SK-N-SH treated with all-trans-retinoic acid at 6 μM for 48 hours (cell line): Measurements from ENCODE around the gene CAST.
A peak's percentile ranks its signal among the peaks of the same experiment; 100 is the strongest.

ENCODE experiments used
- ATAC-seq: fragments of 200-7000 bp; cut with Tn5 transposase; 3 replicates; pipeline ENCODE4 v1.9.1; 2020; ENCODE audit warnings: mild to moderate bottlenecking, moderate library complexity
- ARNTL ChIP-seq: fragments of 450-650 bp; formaldehyde crosslinking; IDR thresholded peaks from 2 replicates; pipeline ENCODE4 v1.5.0; 2020; ENCODE audit warnings: low read depth, mild to moderate bottlenecking, moderate library complexity, borderline replicate concordance
- CSDC2 ChIP-seq: fragments of 250-450 bp; sonication (Bioruptor Pico); IDR thresholded peaks from 2 replicates; pipeline ENCODE4 v1.5.0; 2020; ENCODE audit warnings: mild to moderate bottlenecking, moderate library complexity
- ESRRG ChIP-seq: fragments of 250-450 bp; sonication (Bioruptor Pico); IDR thresholded peaks from 2 replicates; pipeline ENCODE4 v1.6.1; 2021; ENCODE audit warnings: mild to moderate bottlenecking
- GLIS3 ChIP-seq: fragments of 250-450 bp; sonication (Bioruptor Pico); IDR thresholded peaks from 2 replicates; pipeline ENCODE4 v1.5.0; 2020; ENCODE audit warnings: mild to moderate bottlenecking, moderate library complexity
- ISL1 ChIP-seq: fragments of 250-450 bp; sonication (Bioruptor Pico); IDR thresholded peaks from 2 replicates; pipeline ENCODE4 v2.1.2; 2022; ENCODE audit warnings: mild to moderate bottlenecking, moderate library complexity
- OSR1 ChIP-seq: fragments of 250-450 bp; sonication (Bioruptor Pico); IDR thresholded peaks from 2 replicates; pipeline ENCODE4 v1.8.0; 2022; ENCODE audit warnings: moderate library complexity, mild to moderate bottlenecking, inconsistent platforms
- PPARA ChIP-seq: fragments of 250-450 bp; sonication (Bioruptor Pico); IDR thresholded peaks from 2 replicates; pipeline ENCODE4 v1.5.0; 2020; ENCODE audit warnings: mild to moderate bottlenecking, borderline replicate concordance
- RARB ChIP-seq: fragments of 250-450 bp; sonication (Bioruptor Pico); IDR thresholded peaks from 2 replicates; pipeline ENCODE4 v1.8.0; 2021; ENCODE audit warnings: mild to moderate bottlenecking, moderate library complexity
- SNAI2 ChIP-seq: fragments of 250-450 bp; sonication (Bioruptor Pico); IDR thresholded peaks from 2 replicates; pipeline ENCODE4 v1.5.0; 2020; ENCODE audit warnings: mild to moderate bottlenecking, moderate library complexity
- TOX ChIP-seq: fragments of 250-450 bp; sonication (Bioruptor Pico); IDR thresholded peaks from 2 replicates; pipeline ENCODE4 v1.8.0; 2021; ENCODE audit warnings: mild to moderate bottlenecking, moderate library complexity, borderline replicate concordance
- ZC3H10 ChIP-seq: fragments of 250-450 bp; sonication (Bioruptor Pico); IDR thresholded peaks from 2 replicates; pipeline ENCODE4 v1.5.1; 2021; ENCODE audit warnings: mild to moderate bottlenecking, moderate library complexity
- ZFP3 ChIP-seq: fragments of 250-450 bp; sonication (Bioruptor Pico); IDR thresholded peaks from 2 replicates; pipeline ENCODE4 v1.5.0; 2020; ENCODE audit warnings: mild to moderate bottlenecking, moderate library complexity
- ZFP30 ChIP-seq: fragments of 450-650 bp; formaldehyde crosslinking; IDR thresholded peaks from 2 replicates; pipeline ENCODE4 v1.5.0; 2022; ENCODE audit warnings: mild to moderate bottlenecking, moderate library complexity
- ZNF565 ChIP-seq: fragments of 450-650 bp; formaldehyde crosslinking; conservative IDR thresholded peaks from 2 replicates; pipeline ENCODE4 v1.5.0; 2020; ENCODE audit warnings: low read depth, mild to moderate bottlenecking, moderate library complexity
- ZNF70 ChIP-seq: fragments of 450-650 bp; formaldehyde crosslinking; IDR thresholded peaks from 2 replicates; pipeline ENCODE4 v1.5.0; 2020; ENCODE audit warnings: mild to moderate bottlenecking, moderate library complexity
- ZNF8 ChIP-seq: fragments of 450-650 bp; formaldehyde crosslinking; IDR thresholded peaks from 2 replicates; pipeline ENCODE4 v1.5.0; 2020; ENCODE audit warnings: mild to moderate bottlenecking, moderate library complexity
- TF ChIP-seq, protein P1 (sequence below): fragments of 250-450 bp; sonication (Bioruptor Pico); IDR thresholded peaks from 2 replicates; pipeline ENCODE4 v1.5.0; 2020; ENCODE audit warnings: mild to moderate bottlenecking, moderate library complexity
- TF ChIP-seq, protein P2 (sequence below): fragments of 250-450 bp; sonication (Bioruptor Pico); IDR thresholded peaks from 2 replicates; pipeline ENCODE4 v1.8.0; 2020; ENCODE audit warnings: mild to moderate bottlenecking, moderate library complexity, borderline replicate concordance
- TF ChIP-seq, protein P3 (sequence below): fragments of 250-450 bp; sonication (Bioruptor Pico); IDR thresholded peaks from 2 replicates; pipeline ENCODE4 v1.5.1; 2020; ENCODE audit warnings: low read depth, mild to moderate bottlenecking, moderate library complexity
- TF ChIP-seq, protein P4 (sequence below): fragments of 250-450 bp; sonication (Bioruptor Pico); IDR thresholded peaks from 2 replicates; pipeline ENCODE4 v1.8.0; 2021; ENCODE audit warnings: low read depth, mild to moderate bottlenecking, moderate library complexity, borderline replicate concordance
- TF ChIP-seq, protein P5 (sequence below): fragments of 250-450 bp; sonication (Bioruptor Pico); IDR thresholded peaks from 2 replicates; pipeline ENCODE4 v1.5.1; 2021; ENCODE audit warnings: mild to moderate bottlenecking, moderate library complexity

Gene CAST

DNA sequence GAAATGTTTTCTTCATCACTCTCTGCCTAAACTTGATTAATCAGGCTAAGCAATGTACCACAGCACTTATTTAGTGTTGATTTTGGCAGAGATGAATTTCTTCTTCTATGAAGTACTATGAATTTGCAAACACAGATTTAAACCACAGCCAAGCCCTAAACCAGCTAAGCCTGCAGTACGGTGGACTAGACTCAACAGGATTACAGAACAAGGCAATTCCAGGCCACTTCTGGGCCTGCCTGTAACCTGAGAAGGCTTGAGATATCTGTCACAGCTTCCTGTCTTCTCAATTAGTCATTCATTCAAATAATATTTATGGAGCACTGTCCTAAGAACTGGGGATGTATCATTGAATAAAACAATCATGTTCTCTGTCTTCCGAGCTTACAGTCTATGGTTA is 32.4 kb upstream of the CAST start:
- ATAC-seq = peak; percentile 94
- TF ChIP-seq ZC3H10 = peak; percentile 33; the same call in 1 of the 2 replicates
- TF ChIP-seq OSR1 = no peak
- TF ChIP-seq ISL1 (CRISPR knock-in tag) = peak; percentile 31; the same call in 1 of the 2 replicates

DNA sequence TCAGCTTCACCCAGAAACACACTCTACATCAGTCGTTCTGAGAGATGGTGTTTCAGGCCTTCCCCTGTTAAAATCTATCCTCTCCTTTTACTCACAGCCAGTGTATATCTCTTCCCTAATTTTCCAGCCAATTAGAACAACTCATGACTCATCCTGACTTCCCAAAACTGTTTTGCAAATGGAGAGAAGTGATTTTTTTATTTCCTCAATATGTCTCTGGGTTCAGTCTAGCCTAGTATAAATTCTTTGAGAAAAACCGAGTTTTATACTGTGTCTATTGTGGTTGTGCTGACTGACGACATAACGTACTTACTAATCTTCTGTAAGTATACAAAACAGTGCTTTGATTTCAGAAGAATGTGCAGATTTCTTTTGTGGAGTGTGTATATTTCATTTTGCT is 28.4 kb upstream of the CAST start:
- TF ChIP-seq ZNF70 (CRISPR knock-in tag) (no peak), ZC3H10 (no peak), ESRRG (CRISPR knock-in tag) (no peak), ZNF565 (CRISPR knock-in tag) (no peak), PPARA (CRISPR knock-in tag) (no peak), ZFP3 (CRISPR knock-in tag) (no peak), ISL1 (CRISPR knock-in tag) (no peak), ZFP30 (no peak), RARB (CRISPR knock-in tag) (no peak), CSDC2 (CRISPR knock-in tag) (no peak), ZNF8 (CRISPR knock-in tag) (no peak), ARNTL (CRISPR knock-in tag) (no peak), GLIS3 (CRISPR knock-in tag) (no peak), SNAI2 (CRISPR knock-in tag) (no peak), TOX (no peak)
- TF ChIP-seq, protein P1, sequence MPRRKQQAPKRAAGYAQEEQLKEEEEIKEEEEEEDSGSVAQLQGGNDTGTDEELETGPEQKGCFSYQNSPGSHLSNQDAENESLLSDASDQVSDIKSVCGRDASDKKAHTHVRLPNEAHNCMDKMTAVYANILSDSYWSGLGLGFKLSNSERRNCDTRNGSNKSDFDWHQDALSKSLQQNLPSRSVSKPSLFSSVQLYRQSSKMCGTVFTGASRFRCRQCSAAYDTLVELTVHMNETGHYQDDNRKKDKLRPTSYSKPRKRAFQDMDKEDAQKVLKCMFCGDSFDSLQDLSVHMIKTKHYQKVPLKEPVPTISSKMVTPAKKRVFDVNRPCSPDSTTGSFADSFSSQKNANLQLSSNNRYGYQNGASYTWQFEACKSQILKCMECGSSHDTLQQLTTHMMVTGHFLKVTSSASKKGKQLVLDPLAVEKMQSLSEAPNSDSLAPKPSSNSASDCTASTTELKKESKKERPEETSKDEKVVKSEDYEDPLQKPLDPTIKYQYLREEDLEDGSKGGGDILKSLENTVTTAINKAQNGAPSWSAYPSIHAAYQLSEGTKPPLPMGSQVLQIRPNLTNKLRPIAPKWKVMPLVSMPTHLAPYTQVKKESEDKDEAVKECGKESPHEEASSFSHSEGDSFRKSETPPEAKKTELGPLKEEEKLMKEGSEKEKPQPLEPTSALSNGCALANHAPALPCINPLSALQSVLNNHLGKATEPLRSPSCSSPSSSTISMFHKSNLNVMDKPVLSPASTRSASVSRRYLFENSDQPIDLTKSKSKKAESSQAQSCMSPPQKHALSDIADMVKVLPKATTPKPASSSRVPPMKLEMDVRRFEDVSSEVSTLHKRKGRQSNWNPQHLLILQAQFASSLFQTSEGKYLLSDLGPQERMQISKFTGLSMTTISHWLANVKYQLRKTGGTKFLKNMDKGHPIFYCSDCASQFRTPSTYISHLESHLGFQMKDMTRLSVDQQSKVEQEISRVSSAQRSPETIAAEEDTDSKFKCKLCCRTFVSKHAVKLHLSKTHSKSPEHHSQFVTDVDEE (CRISPR knock-in tag) = no peak
- TF ChIP-seq, protein P2, sequence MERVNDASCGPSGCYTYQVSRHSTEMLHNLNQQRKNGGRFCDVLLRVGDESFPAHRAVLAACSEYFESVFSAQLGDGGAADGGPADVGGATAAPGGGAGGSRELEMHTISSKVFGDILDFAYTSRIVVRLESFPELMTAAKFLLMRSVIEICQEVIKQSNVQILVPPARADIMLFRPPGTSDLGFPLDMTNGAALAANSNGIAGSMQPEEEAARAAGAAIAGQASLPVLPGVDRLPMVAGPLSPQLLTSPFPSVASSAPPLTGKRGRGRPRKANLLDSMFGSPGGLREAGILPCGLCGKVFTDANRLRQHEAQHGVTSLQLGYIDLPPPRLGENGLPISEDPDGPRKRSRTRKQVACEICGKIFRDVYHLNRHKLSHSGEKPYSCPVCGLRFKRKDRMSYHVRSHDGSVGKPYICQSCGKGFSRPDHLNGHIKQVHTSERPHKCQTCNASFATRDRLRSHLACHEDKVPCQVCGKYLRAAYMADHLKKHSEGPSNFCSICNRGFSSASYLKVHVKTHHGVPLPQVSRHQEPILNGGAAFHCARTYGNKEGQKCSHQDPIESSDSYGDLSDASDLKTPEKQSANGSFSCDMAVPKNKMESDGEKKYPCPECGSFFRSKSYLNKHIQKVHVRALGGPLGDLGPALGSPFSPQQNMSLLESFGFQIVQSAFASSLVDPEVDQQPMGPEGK = no peak
- TF ChIP-seq, protein P3, sequence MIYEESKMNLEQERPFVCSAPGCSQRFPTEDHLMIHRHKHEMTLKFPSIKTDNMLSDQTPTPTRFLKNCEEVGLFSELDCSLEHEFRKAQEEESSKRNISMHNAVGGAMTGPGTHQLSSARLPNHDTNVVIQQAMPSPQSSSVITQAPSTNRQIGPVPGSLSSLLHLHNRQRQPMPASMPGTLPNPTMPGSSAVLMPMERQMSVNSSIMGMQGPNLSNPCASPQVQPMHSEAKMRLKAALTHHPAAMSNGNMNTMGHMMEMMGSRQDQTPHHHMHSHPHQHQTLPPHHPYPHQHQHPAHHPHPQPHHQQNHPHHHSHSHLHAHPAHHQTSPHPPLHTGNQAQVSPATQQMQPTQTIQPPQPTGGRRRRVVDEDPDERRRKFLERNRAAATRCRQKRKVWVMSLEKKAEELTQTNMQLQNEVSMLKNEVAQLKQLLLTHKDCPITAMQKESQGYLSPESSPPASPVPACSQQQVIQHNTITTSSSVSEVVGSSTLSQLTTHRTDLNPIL (CRISPR knock-in tag) = no peak
- ATAC-seq = no peak

DNA sequence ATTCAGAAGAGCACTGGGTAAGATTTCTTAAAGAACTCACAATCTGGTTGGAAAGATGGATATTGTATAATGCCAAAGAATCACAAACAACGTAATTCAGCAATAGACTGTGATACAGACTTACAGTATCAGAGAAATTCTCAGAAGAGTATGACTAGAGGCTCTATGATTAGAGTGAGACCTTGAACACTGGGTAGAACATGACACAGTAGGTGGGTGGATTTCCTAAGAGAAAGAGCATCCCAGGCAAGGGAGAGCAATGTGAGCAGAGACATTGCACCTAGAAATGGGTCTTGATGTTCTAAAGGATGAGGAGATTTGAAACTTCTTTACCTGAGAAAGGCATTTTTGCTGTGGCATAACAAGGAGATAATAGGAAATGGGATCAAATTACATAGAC is 27.3 kb upstream of the CAST start:
- ATAC-seq = no peak
- TF ChIP-seq, protein P4, sequence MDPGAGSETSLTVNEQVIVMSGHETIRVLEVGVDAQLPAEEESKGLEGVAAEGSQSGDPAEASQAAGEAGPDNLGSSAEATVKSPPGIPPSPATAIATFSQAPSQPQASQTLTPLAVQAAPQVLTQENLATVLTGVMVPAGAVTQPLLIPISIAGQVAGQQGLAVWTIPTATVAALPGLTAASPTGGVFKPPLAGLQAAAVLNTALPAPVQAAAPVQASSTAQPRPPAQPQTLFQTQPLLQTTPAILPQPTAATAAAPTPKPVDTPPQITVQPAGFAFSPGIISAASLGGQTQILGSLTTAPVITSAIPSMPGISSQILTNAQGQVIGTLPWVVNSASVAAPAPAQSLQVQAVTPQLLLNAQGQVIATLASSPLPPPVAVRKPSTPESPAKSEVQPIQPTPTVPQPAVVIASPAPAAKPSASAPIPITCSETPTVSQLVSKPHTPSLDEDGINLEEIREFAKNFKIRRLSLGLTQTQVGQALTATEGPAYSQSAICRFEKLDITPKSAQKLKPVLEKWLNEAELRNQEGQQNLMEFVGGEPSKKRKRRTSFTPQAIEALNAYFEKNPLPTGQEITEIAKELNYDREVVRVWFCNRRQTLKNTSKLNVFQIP (CRISPR knock-in tag) = no peak
- no peak for TF ChIP-seq GLIS3 (CRISPR knock-in tag)
- TF ChIP-seq, protein P5, sequence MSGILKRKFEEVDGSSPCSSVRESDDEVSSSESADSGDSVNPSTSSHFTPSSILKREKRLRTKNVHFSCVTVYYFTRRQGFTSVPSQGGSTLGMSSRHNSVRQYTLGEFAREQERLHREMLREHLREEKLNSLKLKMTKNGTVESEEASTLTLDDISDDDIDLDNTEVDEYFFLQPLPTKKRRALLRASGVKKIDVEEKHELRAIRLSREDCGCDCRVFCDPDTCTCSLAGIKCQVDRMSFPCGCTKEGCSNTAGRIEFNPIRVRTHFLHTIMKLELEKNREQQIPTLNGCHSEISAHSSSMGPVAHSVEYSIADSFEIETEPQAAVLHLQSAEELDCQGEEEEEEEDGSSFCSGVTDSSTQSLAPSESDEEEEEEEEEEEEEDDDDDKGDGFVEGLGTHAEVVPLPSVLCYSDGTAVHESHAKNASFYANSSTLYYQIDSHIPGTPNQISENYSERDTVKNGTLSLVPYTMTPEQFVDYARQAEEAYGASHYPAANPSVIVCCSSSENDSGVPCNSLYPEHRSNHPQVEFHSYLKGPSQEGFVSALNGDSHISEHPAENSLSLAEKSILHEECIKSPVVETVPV = no peak
- no peak for TF ChIP-seq PPARA (CRISPR knock-in tag)
- TF ChIP-seq, protein P2 = no peak
- TF ChIP-seq CSDC2 (CRISPR knock-in tag) = no peak
- no peak for TF ChIP-seq ZNF565 (CRISPR knock-in tag)
- no peak for TF ChIP-seq RARB (CRISPR knock-in tag)
- TF ChIP-seq ZFP30 = no peak
- TF ChIP-seq ISL1 (CRISPR knock-in tag) = no peak
- no peak for TF ChIP-seq SNAI2 (CRISPR knock-in tag)
